Measurements from ENCODE around the gene DIAPH1. TPM values are rescaled to one million over a fixed set of nuclear protein-coding genes. Genes with fewer than 3 reads are reported as not detected.

DIAPH1 gene
- total RNA-seq, 1 donor from 2014 or later, result 136 TPM

- no peak for DNase-seq
- ATAC-seq (ENCODE audit: low read depth), result peak; percentile 30
- ChIA-PET CTCF (interaction anchor here (0.6 kb wide), 1 partner anchor 42 kb away, joined by 4 read pairs; no protein-coding TSS in a partner anchor), POLR2A (interaction anchor here (1.4 to 2.9 kb wide), 2 partner anchors 19 to 21 kb away, joined by 4 to 9 read pairs; no protein-coding TSS in a partner anchor)
- intact Hi-C loops (cut with micrococcal nuclease), result loop anchor here (1.0 to 2.0 kb wide), 4 partner anchors 7 to 21 kb away; no protein-coding TSS in a partner anchor
- Mint-ChIP-seq H3K27me3 (peaks cover 44% of the 10 kb centered on the region), H3K36me3 (ENCODE audit: low read depth) (no peaks in the 10 kb centered on the region), H3K9me3 (no peaks in the 10 kb centered on the region), H3K4me3 (peak overlapping the region; percentile 81), H3K4me1 (peaks cover 18% of the 10 kb centered on the region), H3K27ac (no peak overlapping the region)
- no peak for TF ChIP-seq CTCF (IDR thresholded peaks at IDR 0.05)
These were observed 127.3 kb downstream of the DIAPH1 start for GRCh38 chr5:141491323-141492167.

- intact Hi-C loops (cut with micrococcal nuclease), result no loop called here
- ATAC-seq (ENCODE audit: low read depth), result no peak
- ChIA-PET POLR2A (interaction anchor here (1.4 kb wide), 1 partner anchor 20 kb away, joined by 4 read pairs; no protein-coding TSS in a partner anchor), CTCF (no interaction called here)
- Mint-ChIP-seq H3K4me1 (peaks cover 18% of the 10 kb centered on the region), H3K9me3 (no peaks in the 10 kb centered on the region), H3K4me3 (no peak overlapping the region), H3K27ac (no peak overlapping the region), H3K27me3 (peaks cover 52% of the 10 kb centered on the region), H3K36me3 (ENCODE audit: low read depth) (no peaks in the 10 kb centered on the region)
- no peak for DNase-seq
- no peak for TF ChIP-seq CTCF (IDR thresholded peaks at IDR 0.05)
These were observed 128.0 kb downstream of the DIAPH1 start for GRCh38 chr5:141490771-141491170.

GRCh38 chr5:141490271-141490670 lies 128.5 kb downstream of the DIAPH1 start:
- no peaks in the 10 kb centered on the region for H3K36me3 Mint-ChIP-seq (ENCODE audit: low read depth)
- H3K27me3 Mint-ChIP-seq, result peaks cover 50% of the 10 kb centered on the region
- no peak for TF ChIP-seq CTCF (IDR thresholded peaks at IDR 0.05)
- peaks cover 20% of the 10 kb centered on the region for H3K4me1 Mint-ChIP-seq
- ChIA-PET POLR2A (no interaction called here), CTCF (no interaction called here)
- ATAC-seq (ENCODE audit: low read depth) (no peak), DNase-seq (no peak)
- H3K9me3 Mint-ChIP-seq, result no peaks in the 10 kb centered on the region
- no peak overlapping the region for H3K27ac Mint-ChIP-seq
- intact Hi-C loops (cut with micrococcal nuclease), result no loop called here
- H3K4me3 Mint-ChIP-seq, result no peak overlapping the region

GRCh38 chr5:141489841-141490240 lies 129.0 kb downstream of the DIAPH1 start:
- Mint-ChIP-seq H3K4me1 (peaks cover 24% of the 10 kb centered on the region), H3K4me3 (no peak overlapping the region), H3K36me3 (ENCODE audit: low read depth) (no peaks in the 10 kb centered on the region), H3K9me3 (no peaks in the 10 kb centered on the region), H3K27ac (no peak overlapping the region), H3K27me3 (peaks cover 54% of the 10 kb centered on the region)
- intact Hi-C loops (cut with micrococcal nuclease), result no loop called here
- no peak for ATAC-seq (ENCODE audit: low read depth)
- DNase-seq, result no peak
- POLR2A ChIA-PET, result no interaction called here
- TF ChIP-seq CTCF (IDR thresholded peaks at IDR 0.05), result no peak
- CTCF ChIA-PET, result interaction anchor here (1.2 kb wide), 1 partner anchor 60 kb away, joined by 3 read pairs; the partner anchor contains the start of gene PCDHGA12

Measured in activated B cell treated with CpG ODN at 0.5 μM for 24 hours (primary cell).